Effector memory CD4-positive, alpha-beta T cell (primary cell): Measurements from ENCODE around the gene ATF7.
"Not testable (repeated sequence)": the region's sequence is repeated elsewhere in the genome, so short reads cannot be mapped to it uniquely, and the experiment has no call there.

Experiments
- DNase-seq, 3 donors: peaks; one replicate each; pipeline ENCODE4 v3.0.0-alpha.2; 2020
- H3K27ac ChIP-seq: 2 replicates; pipeline ENCODE4 v1.7.0; 2013; ENCODE audit warnings: mild to moderate bottlenecking, low read length, moderate library complexity; ENCODE audit not compliant: insufficient read depth, poor library complexity, severe bottlenecking
- H3K27me3 ChIP-seq: replicated peaks from 2 replicates; pipeline ENCODE4 v1.7.0; 2013; ENCODE audit warnings: mild to moderate bottlenecking, low read length; ENCODE audit not compliant: insufficient read depth, control insufficient read depth, poor library complexity, severe bottlenecking
- H3K36me3 ChIP-seq: 2 replicates; pipeline ENCODE4 v1.7.0; 2013; ENCODE audit warnings: mild to moderate bottlenecking, low read length, moderate library complexity; ENCODE audit not compliant: control insufficient read depth, insufficient read depth
- H3K4me1 ChIP-seq: 2 replicates; pipeline ENCODE4 v1.7.0; 2013; ENCODE audit warnings: low read length, mild to moderate bottlenecking; ENCODE audit not compliant: control insufficient read depth, insufficient read depth, poor library complexity, severe bottlenecking
- H3K4me3 ChIP-seq: 2 replicates; pipeline ENCODE4 v1.7.0; 2013; ENCODE audit warnings: low read length, low read depth, mild to moderate bottlenecking; ENCODE audit not compliant: insufficient read depth, poor library complexity, severe bottlenecking
- H3K9me3 ChIP-seq: 2 replicates; pipeline ENCODE4 v1.7.0; 2013; ENCODE audit warnings: mild to moderate bottlenecking, low read length, moderate library complexity; ENCODE audit not compliant: control insufficient read depth

Gene ATF7

GRCh38 chr12:53617700-53618099 is 8.5 kb downstream of the ATF7 start:
- peaks cover 8% of the 10 kb centered on the region for H3K36me3 ChIP-seq
- H3K4me1 ChIP-seq, result no peaks in the 10 kb centered on the region
- H3K27ac ChIP-seq, result no peak overlapping the region
- no peak overlapping the region for H3K4me3 ChIP-seq
- DNase-seq, result no peak
- no peaks in the 10 kb centered on the region for H3K27me3 ChIP-seq
- H3K9me3 ChIP-seq, result no peaks in the 10 kb centered on the region

GRCh38 chr12:53616950-53617349 is 9.2 kb downstream of the ATF7 start:
- peaks cover 8% of the 10 kb centered on the region for H3K36me3 ChIP-seq
- no peaks in the 10 kb centered on the region for H3K4me1 ChIP-seq
- H3K27me3 ChIP-seq, result no peaks in the 10 kb centered on the region
- H3K9me3 ChIP-seq, result no peaks in the 10 kb centered on the region
- DNase-seq, result no peak
- no peak overlapping the region for H3K27ac ChIP-seq
- H3K4me3 ChIP-seq, result no peak overlapping the region

GRCh38 chr12:53613821-53614220 is 12.4 kb downstream of the ATF7 start:
- H3K36me3 ChIP-seq, result peaks cover 8% of the 10 kb centered on the region

GRCh38 chr12:53612978-53613377 is 13.2 kb downstream of the ATF7 start:
- H3K36me3 ChIP-seq, result peaks cover 8% of the 10 kb centered on the region
- no peak overlapping the region for H3K4me3 ChIP-seq
- H3K9me3 ChIP-seq, result no peaks in the 10 kb centered on the region
- H3K4me1 ChIP-seq, result no peaks in the 10 kb centered on the region
- no peaks in the 10 kb centered on the region for H3K27me3 ChIP-seq
- no peak overlapping the region for H3K27ac ChIP-seq
- no peak for DNase-seq

More at GRCh38 chr12:53613821-53614220, 12.4 kb downstream of the ATF7 start:
- DNase-seq, result no peak
- no peak overlapping the region for H3K4me3 ChIP-seq
- H3K27ac ChIP-seq, result no peak overlapping the region
- no peaks in the 10 kb centered on the region for H3K4me1 ChIP-seq
- no peaks in the 10 kb centered on the region for H3K27me3 ChIP-seq
- H3K9me3 ChIP-seq, result no peaks in the 10 kb centered on the region

- no peak for DNase-seq
- no peaks in the 10 kb centered on the region for H3K27me3 ChIP-seq
- peaks cover 8% of the 10 kb centered on the region for H3K36me3 ChIP-seq
- H3K9me3 ChIP-seq, result no peaks in the 10 kb centered on the region
- H3K4me3 ChIP-seq, result no peak overlapping the region
- no peak overlapping the region for H3K27ac ChIP-seq
- no peaks in the 10 kb centered on the region for H3K4me1 ChIP-seq
Measured at GRCh38 chr12:53611304-53611703, 14.9 kb downstream of the ATF7 start.

GRCh38 chr12:53606688-53607087 is 19.5 kb downstream of the ATF7 start:
- not testable (repeated sequence) for H3K4me3 ChIP-seq, H3K36me3 ChIP-seq, H3K27me3 ChIP-seq, H3K27ac ChIP-seq, H3K9me3 ChIP-seq, DNase-seq, H3K4me1 ChIP-seq

GRCh38 chr12:53604581-53604980 is 21.6 kb downstream of the ATF7 start:
- no peak for DNase-seq
- Histone ChIP-seq H3K36me3 (no peaks in the 10 kb centered on the region), H3K4me3 (no peak overlapping the region), H3K27ac (no peak overlapping the region), H3K27me3 (no peaks in the 10 kb centered on the region), H3K4me1 (no peaks in the 10 kb centered on the region), H3K9me3 (no peaks in the 10 kb centered on the region)

GRCh38 chr12:53603804-53604203 is 22.4 kb downstream of the ATF7 start:
- H3K4me3 ChIP-seq, result no peak overlapping the region
- H3K4me1 ChIP-seq, result no peaks in the 10 kb centered on the region
- no peak for DNase-seq
- H3K27ac ChIP-seq, result no peak overlapping the region
- no peaks in the 10 kb centered on the region for H3K9me3 ChIP-seq
- H3K27me3 ChIP-seq, result no peaks in the 10 kb centered on the region
- no peaks in the 10 kb centered on the region for H3K36me3 ChIP-seq

- Histone ChIP-seq H3K27me3 (no peaks in the 10 kb centered on the region), H3K36me3 (no peaks in the 10 kb centered on the region), H3K4me3 (no peak overlapping the region), H3K9me3 (no peaks in the 10 kb centered on the region), H3K4me1 (no peaks in the 10 kb centered on the region), H3K27ac (no peak overlapping the region)
- no peak for DNase-seq
Measured at GRCh38 chr12:53603196-53603595, 23.0 kb downstream of the ATF7 start.

- no peaks in the 10 kb centered on the region for H3K36me3 ChIP-seq
- no peaks in the 10 kb centered on the region for H3K4me1 ChIP-seq
- H3K27me3 ChIP-seq, result no peaks in the 10 kb centered on the region
- DNase-seq, result no peak
- no peak overlapping the region for H3K27ac ChIP-seq
- no peak overlapping the region for H3K4me3 ChIP-seq
- no peaks in the 10 kb centered on the region for H3K9me3 ChIP-seq
Measured at GRCh38 chr12:53602176-53602864, 23.9 kb downstream of the ATF7 start.
